Calu3 (cell line): ENCODE results near the gene MAML3. TPM values are rescaled to one million over a fixed set of nuclear protein-coding genes. Genes with fewer than 3 reads are reported as not detected.
A peak's percentile ranks its signal among the peaks of the same experiment; 100 is the strongest.

Experiments used
- BruUV-seq: library from RNA; stranded (reverse); fragments of 400-500 nt; replicated peaks from 2 replicates; lab custom pipeline; 2021; lab: Mats Ljungman, UMichigan
- CTCF ChIA-PET: fragments of 300-600 bp; sonication (Branson Sonifier 250); formaldehyde crosslinking; loops from one replicate; lab custom pipeline; 2022; ENCODE audit warnings: antibody characterized with exemption; lab: Charles Lee
- DNase-seq: peaks from one replicate; pipeline ENCODE4 v3.0.0; 2022
- H3K27ac Mint-ChIP-seq: one replicate; pipeline ENCODE4 v1.8.0; 2022; ENCODE audit warnings: mixed read lengths; ENCODE audit not compliant: unreplicated experiment
- H3K27me3 Mint-ChIP-seq: one replicate; pipeline ENCODE4 v1.8.0; 2022; ENCODE audit warnings: mixed read lengths; ENCODE audit not compliant: unreplicated experiment
- H3K36me3 Mint-ChIP-seq: one replicate; pipeline ENCODE4 v1.8.0; 2022; ENCODE audit warnings: mild to moderate bottlenecking, moderate library complexity, mixed read lengths; ENCODE audit not compliant: insufficient read depth, unreplicated experiment
- H3K4me1 Mint-ChIP-seq: one replicate; pipeline ENCODE4 v1.8.0; 2022; ENCODE audit warnings: mild to moderate bottlenecking, low read depth, mixed read lengths; ENCODE audit not compliant: unreplicated experiment
- H3K4me3 Mint-ChIP-seq: one replicate; pipeline ENCODE4 v1.8.0; 2022; ENCODE audit warnings: mild to moderate bottlenecking, low read depth, moderate library complexity, mixed read lengths; ENCODE audit not compliant: unreplicated experiment
- H3K9me3 Mint-ChIP-seq: one replicate; pipeline ENCODE4 v1.8.0; 2022; ENCODE audit warnings: low read depth, mixed read lengths; ENCODE audit not compliant: unreplicated experiment
- intact Hi-C: fragments of 100-400 bp; cut with micrococcal nuclease; formaldehyde crosslinking; loops from one replicate; pipeline ENCODE4 v1.10.0; 2022; ENCODE audit not compliant: unreplicated experiment
- total RNA-seq: library from RNA; stranded (reverse); gene quantifications from 2 replicates; pipeline ENCODE4 v1.2.3, GENCODE V29; 2022
- TF ChIP-seq, protein P1 (sequence below): fragments of 200-600 bp; IDR thresholded peaks from one replicate; pipeline ENCODE4 v1.8.0; 2022; ENCODE audit warnings: antibody characterized with exemption; ENCODE audit not compliant: unreplicated experiment

MAML3 gene
- total RNA-seq, 1 experiment from 2014 or later = 4.0 TPM

DNA sequence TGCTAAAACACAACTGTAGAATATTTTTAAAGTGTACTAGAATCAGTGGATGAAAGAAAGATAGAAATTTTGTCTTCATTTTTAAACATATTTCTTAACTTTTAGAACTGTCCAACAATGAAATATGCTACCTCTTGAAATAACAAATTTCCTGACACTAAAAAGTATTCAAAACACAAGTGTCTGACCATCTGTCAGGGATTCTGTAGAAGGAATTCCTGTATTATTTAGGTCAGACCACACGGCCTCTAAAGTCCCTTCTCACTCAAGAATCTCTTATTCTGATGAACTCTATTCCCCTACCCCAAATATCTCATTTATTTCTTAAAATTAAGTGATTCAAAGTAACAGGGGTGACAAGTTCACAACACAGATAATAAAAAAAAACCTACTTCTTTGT, 99.1 kb downstream of the MAML3 start:
- TF ChIP-seq, protein P1, sequence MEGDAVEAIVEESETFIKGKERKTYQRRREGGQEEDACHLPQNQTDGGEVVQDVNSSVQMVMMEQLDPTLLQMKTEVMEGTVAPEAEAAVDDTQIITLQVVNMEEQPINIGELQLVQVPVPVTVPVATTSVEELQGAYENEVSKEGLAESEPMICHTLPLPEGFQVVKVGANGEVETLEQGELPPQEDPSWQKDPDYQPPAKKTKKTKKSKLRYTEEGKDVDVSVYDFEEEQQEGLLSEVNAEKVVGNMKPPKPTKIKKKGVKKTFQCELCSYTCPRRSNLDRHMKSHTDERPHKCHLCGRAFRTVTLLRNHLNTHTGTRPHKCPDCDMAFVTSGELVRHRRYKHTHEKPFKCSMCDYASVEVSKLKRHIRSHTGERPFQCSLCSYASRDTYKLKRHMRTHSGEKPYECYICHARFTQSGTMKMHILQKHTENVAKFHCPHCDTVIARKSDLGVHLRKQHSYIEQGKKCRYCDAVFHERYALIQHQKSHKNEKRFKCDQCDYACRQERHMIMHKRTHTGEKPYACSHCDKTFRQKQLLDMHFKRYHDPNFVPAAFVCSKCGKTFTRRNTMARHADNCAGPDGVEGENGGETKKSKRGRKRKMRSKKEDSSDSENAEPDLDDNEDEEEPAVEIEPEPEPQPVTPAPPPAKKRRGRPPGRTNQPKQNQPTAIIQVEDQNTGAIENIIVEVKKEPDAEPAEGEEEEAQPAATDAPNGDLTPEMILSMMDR = no peak
- no TSS peak for BruUV-seq
- intact Hi-C loops = loop anchor here (5.0 kb wide), 1 partner anchor 82 kb away; no protein-coding TSS in a partner anchor
- no peak overlapping the region for H3K27ac Mint-ChIP-seq
- H3K36me3 Mint-ChIP-seq = no peaks in the 10 kb centered on the region
- no peaks in the 10 kb centered on the region for H3K27me3 Mint-ChIP-seq
- CTCF ChIA-PET = interaction anchor here (0.5 kb wide), 1 partner anchor 28 kb away, joined by 3 read pairs; no protein-coding TSS in a partner anchor
- no peak for DNase-seq
- H3K4me1 Mint-ChIP-seq = peaks cover 9% of the 10 kb centered on the region
- no peaks in the 10 kb centered on the region for H3K9me3 Mint-ChIP-seq
- no peak overlapping the region for H3K4me3 Mint-ChIP-seq

DNA sequence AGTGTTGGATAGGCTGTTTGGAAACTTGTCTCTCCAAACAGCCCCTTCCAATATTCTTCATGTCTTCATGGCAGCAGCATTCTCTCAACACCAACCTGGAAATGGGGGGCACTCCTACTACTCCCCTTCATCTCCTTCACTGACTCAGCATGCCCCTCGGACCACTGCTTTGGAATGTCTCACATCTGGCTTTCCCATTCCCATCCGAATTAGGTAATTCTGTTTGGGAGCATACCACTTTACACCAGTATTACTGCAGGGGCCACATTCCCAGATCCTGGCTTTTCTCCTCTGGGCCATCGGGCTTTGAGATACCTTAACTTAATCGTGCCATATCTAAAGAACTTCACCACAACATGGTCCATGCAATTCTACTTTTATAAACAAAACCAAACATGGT, 100.8 kb downstream of the MAML3 start:
- H3K9me3 Mint-ChIP-seq = no peaks in the 10 kb centered on the region
- H3K4me1 Mint-ChIP-seq = peaks cover 24% of the 10 kb centered on the region
- H3K36me3 Mint-ChIP-seq = no peaks in the 10 kb centered on the region
- DNase-seq = no peak
- H3K27ac Mint-ChIP-seq = no peak overlapping the region
- CTCF ChIA-PET = interaction anchor here (1.4 to 1.7 kb wide), 2 partner anchors 200 to 277 kb away, joined by 3 to 6 read pairs; no protein-coding TSS in a partner anchor
- H3K4me3 Mint-ChIP-seq = no peak overlapping the region
- no TSS peak for BruUV-seq
- intact Hi-C loops = loop anchor here (2.0 to 5.0 kb wide), 2 partner anchors 84 to 200 kb away; no protein-coding TSS in a partner anchor
- H3K27me3 Mint-ChIP-seq = no peaks in the 10 kb centered on the region
- TF ChIP-seq, protein P1 = no peak

DNA sequence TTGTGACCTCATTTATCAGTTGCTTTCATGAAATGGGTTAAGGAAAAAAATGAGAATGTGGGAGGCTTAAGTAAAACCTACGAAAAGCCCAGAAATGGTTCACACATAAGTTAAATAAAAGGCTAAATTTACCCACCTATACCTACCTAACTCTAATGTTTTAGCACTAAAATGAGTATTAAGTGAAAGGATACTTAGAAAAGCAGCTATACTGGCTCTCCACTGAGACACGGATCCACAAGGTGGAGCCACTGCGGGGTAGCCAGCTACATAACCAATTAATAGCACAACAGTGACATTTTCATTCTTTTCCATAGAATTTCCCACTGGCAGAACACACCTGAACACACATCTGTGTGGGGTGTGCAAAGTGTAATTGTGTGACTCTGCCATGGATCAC, 101.9 kb downstream of the MAML3 start:
- peak; percentile 42 for DNase-seq
- BruUV-seq = no TSS peak
- no peaks in the 10 kb centered on the region for H3K9me3 Mint-ChIP-seq
- no peaks in the 10 kb centered on the region for H3K27me3 Mint-ChIP-seq
- CTCF ChIA-PET = interaction anchor here (0.7 to 1.7 kb wide), 4 partner anchors 15 to 278 kb away, joined by 3 to 6 read pairs (median 3); no protein-coding TSS in a partner anchor
- intact Hi-C loops = loop anchor here (2.0 to 5.0 kb wide), 2 partner anchors 85 to 201 kb away; no protein-coding TSS in a partner anchor
- H3K4me1 Mint-ChIP-seq = peaks cover 21% of the 10 kb centered on the region
- H3K36me3 Mint-ChIP-seq = no peaks in the 10 kb centered on the region
- no peak overlapping the region for H3K4me3 Mint-ChIP-seq
- H3K27ac Mint-ChIP-seq = no peak overlapping the region
- TF ChIP-seq, protein P1 = no peak

DNA sequence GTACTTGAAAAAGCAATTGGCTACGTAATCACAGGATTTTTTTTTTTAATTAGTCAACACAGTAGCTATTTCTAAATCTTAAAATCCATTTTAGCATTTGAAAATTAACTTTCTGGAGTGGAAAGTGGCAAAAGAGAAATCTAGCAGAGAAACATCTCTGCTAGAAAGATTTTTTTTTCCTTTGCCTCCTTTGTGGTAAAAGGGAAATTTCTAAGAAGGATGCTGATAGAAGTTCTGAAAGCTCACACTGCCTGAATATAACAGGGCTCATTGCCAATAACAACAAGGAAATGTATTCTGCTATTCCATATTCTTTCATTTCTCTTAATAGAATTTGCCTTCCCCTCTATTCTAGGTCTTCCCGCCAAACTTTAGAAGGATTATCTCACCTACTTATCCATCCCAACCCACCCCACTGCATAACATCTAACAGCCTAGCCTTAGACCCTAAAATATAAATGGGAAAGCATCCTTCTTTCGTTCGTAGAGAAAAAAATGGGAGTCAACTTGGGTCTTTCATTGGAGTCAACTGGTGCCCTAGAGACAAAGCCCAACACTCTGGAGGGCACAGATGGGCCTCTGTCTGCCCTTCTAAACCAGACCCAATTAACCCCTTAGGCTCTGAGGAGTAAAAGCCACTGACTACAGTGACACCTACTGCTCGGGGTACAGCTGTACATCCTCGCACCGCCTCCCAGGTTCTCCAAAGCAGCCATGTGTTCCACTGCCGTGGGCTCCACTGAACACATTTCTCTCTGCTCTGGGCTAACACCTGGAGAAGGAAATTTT, 103.9 kb downstream of the MAML3 start:
- H3K4me1 Mint-ChIP-seq = peaks cover 35% of the 10 kb centered on the region

More for the DNA sequence above, 103.9 kb downstream of the MAML3 start:
- BruUV-seq = no TSS peak
- CTCF ChIA-PET = interaction anchor here (1.2 to 1.5 kb wide), 5 partner anchors 12 to 103 kb away, joined by 5 to 9 read pairs (median 7); partner anchors contain the start of gene MAML3
- intact Hi-C loops = loop anchor here (1.0 to 5.0 kb wide), 4 partner anchors 31 to 101 kb away; no protein-coding TSS in a partner anchor
- H3K4me3 Mint-ChIP-seq = peak overlapping the region; percentile 65
- H3K27ac Mint-ChIP-seq = peak overlapping the region; percentile 78
- no peaks in the 10 kb centered on the region for H3K27me3 Mint-ChIP-seq
- H3K36me3 Mint-ChIP-seq = no peaks in the 10 kb centered on the region
- TF ChIP-seq, protein P1 = peak; percentile 18
- DNase-seq = no peak
- no peaks in the 10 kb centered on the region for H3K9me3 Mint-ChIP-seq
